ENCODE data around the gene ASB13. TPM values are rescaled to one million over a fixed set of nuclear protein-coding genes. Genes with fewer than 3 reads are reported as not detected.

ASB13 gene
- total and polyA plus RNA-seq, 2 of the 13 experiments (the other 11 are each of a cell fraction or from before 2014, with no cell fraction given), result 9.3 to 15.4 TPM

- TF ChIP-seq TGIF2 (CRISPR knock-in tag; IDR thresholded peaks at IDR 0.05), result no peak
- no peak for TF ChIP-seq RBM39 (IDR thresholded peaks at IDR 0.05; ENCODE audit: low read depth, low read length, poor library complexity, severe bottlenecking)
- TF ChIP-seq MAFF (IDR thresholded peaks at IDR 0.05; ENCODE audit: low read depth, low read length), result 0 out of 2 replicates have a peak, but pooled peaks have one; percentile 8
- TF ChIP-seq ZNF574 (CRISPR knock-in tag; IDR thresholded peaks at IDR 0.05), result no peak; the same call in 1 of the 2 replicates
- TF ChIP-seq CBFB (CRISPR knock-in tag; IDR thresholded peaks at IDR 0.05), result no peak
- TF ChIP-seq ZBTB34 (CRISPR knock-in tag; IDR thresholded peaks at IDR 0.05), result no peak
- TF ChIP-seq HNRNPL (IDR thresholded peaks at IDR 0.05; ENCODE audit: low read depth, low read length), result no peak
- TF ChIP-seq ZNF281 (CRISPR knock-in tag; IDR thresholded peaks at IDR 0.05; ENCODE audit: borderline replicate concordance), result no peak
- peak; percentile 61; the same call in 1 of the 2 replicates for TF ChIP-seq MLX (CRISPR knock-in tag; IDR thresholded peaks at IDR 0.05)
- no peak for TF ChIP-seq FIP1L1 (IDR thresholded peaks at IDR 0.05; ENCODE audit: borderline replicate concordance, insufficient read depth, low read depth, low read length)
- peak; percentile 80 for TF ChIP-seq ZNF687 (CRISPR knock-in tag; IDR thresholded peaks at IDR 0.05)
- no peak for TF ChIP-seq SIX1 (CRISPR knock-in tag; IDR thresholded peaks at IDR 0.05; ENCODE audit: borderline replicate concordance)
- TF ChIP-seq HNRNPK (IDR thresholded peaks at IDR 0.05; ENCODE audit: low read depth, low read length, poor library complexity, severe bottlenecking), result no peak
- no peak for TF ChIP-seq MZF1 (CRISPR knock-in tag; IDR thresholded peaks at IDR 0.05; ENCODE audit: borderline replicate concordance)
- TF ChIP-seq ZNF263 (CRISPR knock-in tag; IDR thresholded peaks at IDR 0.05), result no peak; the same call in 1 of the 2 replicates
- TF ChIP-seq IKZF1 (IDR thresholded peaks at IDR 0.05), result no peak
Observed at GRCh38 chr10:5659702-5660528, 6.5 kb downstream of the ASB13 start (continued).
